HepG2 (cell line): ENCODE results near the gene HNRNPUL2. TPM values are rescaled to one million over a fixed set of nuclear protein-coding genes. Genes with fewer than 3 reads are reported as not detected.

Experiments
- ATAC-seq: fragments of 200-7000 bp; cut with Tn5 transposase; 3 replicates; pipeline ENCODE4 v1.9.1; 2020; ENCODE audit warnings: mild to moderate bottlenecking, moderate library complexity
- BruUV-seq: library from RNA; stranded (reverse); fragments of 400-500 nt; replicated peaks from 2 replicates; lab custom pipeline; 2021; lab: Mats Ljungman, UMichigan
- CTCF ChIA-PET: fragments of 300-600 bp; formaldehyde crosslinking; extraction: SDS; loops from one replicate; lab custom pipeline; 2021; ENCODE audit warnings: low total read pairs, inconsistent platforms, low intra/inter-chr PET ratio; lab: Yijun Ruan, JAX
- POLR2A ChIA-PET: fragments of 350-600 bp; sonication (Branson Sonifier 250); formaldehyde crosslinking; loops from one replicate; lab custom pipeline; 2020; ENCODE audit warnings: antibody characterized with exemption, inconsistent platforms; lab: Yijun Ruan, JAX
- DNase-seq: peaks from one replicate; pipeline ENCODE4 v3.0.0-alpha.2; 2015; ENCODE audit warnings: low spot score
- FAIRE-seq: peaks from 3 replicates; lab custom pipeline; 2011; peaks lifted over from hg19 to GRCh38; lab: Jason Lieb, UNC
- H2AFZ ChIP-seq: one replicate; pipeline ENCODE4 v1.6.1; 2011; ENCODE audit warnings: low read length, inconsistent platforms
- H3K27ac ChIP-seq: fragments of 300-600 bp; 3 replicates; pipeline ENCODE4 v1.8.0; 2011; ENCODE audit warnings: mixed run types, mild to moderate bottlenecking, mixed read lengths, low read length, inconsistent platforms; ENCODE audit not compliant: insufficient read depth; ENCODE audit errors: extremely low read length
- H3K27me3 ChIP-seq, 2 experiments: fragments of 200-600 bp in 1 of 2; 2 replicates in 1 of 2; 3 replicates in 1 of 2; pipeline versions ENCODE4 v1.6.0 to v1.8.0; 2011; ENCODE audit warnings: low read length in 2 of 2, mild to moderate bottlenecking in 2 of 2, moderate library complexity in 2 of 2, inconsistent platforms in 1 of 2; ENCODE audit not compliant: insufficient read depth in 2 of 2, control insufficient read depth in 1 of 2
- H3K36me3 ChIP-seq, 2 experiments: fragments of 200-600 bp in 1 of 2; replicated peaks in 1 of 2; 2 replicates in 1 of 2; 3 replicates in 1 of 2; pipeline versions ENCODE4 v1.5.1 to v1.8.0; 2011; ENCODE audit warnings: low read length in 2 of 2, inconsistent platforms in 1 of 2; ENCODE audit not compliant: insufficient read depth in 2 of 2, control insufficient read depth in 1 of 2
- H3K4me1 ChIP-seq: 2 replicates; pipeline ENCODE4 v1.5.1; 2012; ENCODE audit warnings: low read length, inconsistent platforms; ENCODE audit not compliant: insufficient read depth
- H3K4me2 ChIP-seq: 2 replicates; pipeline ENCODE4 v1.6.0; 2011; ENCODE audit warnings: low read depth, low read length, inconsistent platforms
- H3K4me3 ChIP-seq, 3 experiments: fragments of 200-600 bp in 1 of 3; sonication (generic), shearing (Covaris generic) in 1 of 3; replicated peaks in 1 of 3; 2 replicates each; pipeline ENCODE4 v1.5.1; 2011 to 2016; ENCODE audit warnings: low read length in 3 of 3, inconsistent platforms in 2 of 3, low read depth in 2 of 3, mild to moderate bottlenecking in 2 of 3, control low read depth in 1 of 3, mixed read lengths in 1 of 3; ENCODE audit not compliant: insufficient read depth in 1 of 3
- H3K79me2 ChIP-seq: one replicate; pipeline ENCODE4 v1.6.1; 2011; ENCODE audit warnings: low read length, inconsistent platforms; ENCODE audit not compliant: insufficient read depth
- H3K9ac ChIP-seq: 2 replicates; pipeline ENCODE4 v1.6.0; 2011; ENCODE audit warnings: mild to moderate bottlenecking, low read depth, low read length, inconsistent platforms; ENCODE audit not compliant: insufficient read depth
- H3K9me3 ChIP-seq: 2 replicates; pipeline ENCODE4 v1.5.1; 2012; ENCODE audit warnings: mild to moderate bottlenecking, low read length
- H4K20me1 ChIP-seq: 2 replicates; pipeline ENCODE4 v1.6.0; 2011; ENCODE audit warnings: inconsistent platforms, mild to moderate bottlenecking, low read length, moderate library complexity; ENCODE audit not compliant: insufficient read depth
- ARID5B ChIP-seq: IDR thresholded peaks from 2 replicates; pipeline ENCODE4 v1.4.0; 2020; ENCODE audit warnings: mild to moderate bottlenecking, missing genetic modification reagents
- ETV5 ChIP-seq: IDR thresholded peaks from 2 replicates; pipeline ENCODE4 v1.6.1; 2018; ENCODE audit warnings: missing biosample characterization, missing genetic modification reagents, inconsistent platforms, borderline replicate concordance
- HNF4G ChIP-seq, 2 experiments: sonication (generic) in 1 of 2; formaldehyde crosslinking in 1 of 2; IDR thresholded peaks; 2 replicates each; pipeline versions ENCODE4 v1.4.0 to v1.6.1; 2011 to 2020; ENCODE audit warnings: borderline replicate concordance in 2 of 2, low read depth in 2 of 2, mild to moderate bottlenecking in 2 of 2, low read length in 1 of 2, missing genetic modification reagents in 1 of 2, moderate library complexity in 1 of 2
- HOXA5 ChIP-seq: sonication (generic); formaldehyde crosslinking; IDR thresholded peaks from 2 replicates; pipeline ENCODE4 v1.4.0; 2020; ENCODE audit warnings: missing genetic modification reagents
- JUND ChIP-seq: sonication (generic); formaldehyde crosslinking; IDR thresholded peaks from 2 replicates; pipeline ENCODE4 v1.8.0; 2022; ENCODE audit warnings: mild to moderate bottlenecking, missing genetic modification reagents
- PHF20 ChIP-seq: sonication (generic); formaldehyde crosslinking; IDR thresholded peaks from 2 replicates; pipeline ENCODE4 v1.5.0; 2020; ENCODE audit warnings: mild to moderate bottlenecking, missing genetic modification reagents
- POLR2AphosphoS5 ChIP-seq: IDR thresholded peaks from 2 replicates; pipeline ENCODE4 v1.6.1; 2012; ENCODE audit warnings: low read depth, low read length
- SMAD9 ChIP-seq: sonication (generic); formaldehyde crosslinking; IDR thresholded peaks from 2 replicates; pipeline ENCODE4 v1.5.1; 2020; ENCODE audit warnings: mild to moderate bottlenecking, missing genetic modification reagents
- U2AF2 ChIP-seq: fragments of 200-400 bp; formaldehyde crosslinking; IDR thresholded peaks from 2 replicates; pipeline ENCODE4 v1.6.1; 2017; ENCODE audit warnings: low read depth, mild to moderate bottlenecking, low read length
- WGBS: methylation state at CpG from one replicate; pipeline ENCODE4 v1.1.6; 2017; ENCODE audit warnings: low lambda C conversion rate; 5-methylcytosine and 5-hydroxymethylcytosine counted together
- in situ Hi-C: cut with HindIII; loops from 2 replicates; pipeline ENCODE4 v1.10.0; 2017; ENCODE audit warnings: low pct_unique_long_range_greater_than_20kb; ENCODE audit not compliant: extremely low pct_ligation_motif_present
- intact Hi-C: fragments of 100-400 bp; cut with micrococcal nuclease; formaldehyde crosslinking; loops from one replicate; pipeline ENCODE4 v1.10.0; 2022; ENCODE audit not compliant: unreplicated experiment
- polyA plus RNA-seq, 8 experiments: library from polyadenylated mRNA; depleted of rRNA in 3 of 8; stranded (reverse) in 7 of 8; unstranded in 1 of 8; fragments of >200 nt; fragmentation: Illumina TruSeq in 4 of 8; extraction: Trizol in 4 of 8; gene quantifications; 2 replicates each; pipeline versions ENCODE4 v1.2.1 to v1.2.3, GENCODE V29; 2011 to 2016; ENCODE audit warnings: low read depth in 4 of 8, missing spikeins in 1 of 8, mixed read lengths in 1 of 8; ENCODE audit not compliant: insufficient read depth in 1 of 8
- total RNA-seq, 5 experiments: library from RNA; depleted of rRNA; stranded (reverse); fragments of >200 nt; fragmentation: Illumina TruSeq; extraction: Trizol; gene quantifications; 2 replicates each; pipeline ENCODE4 v1.2.3, GENCODE V29; 2016; ENCODE audit warnings: low read depth in 1 of 5

Gene HNRNPUL2
- total and polyA plus RNA-seq, 2 of the 13 experiments (the other 11 are each of a cell fraction or from before 2014, with no cell fraction given): 8.4 to 9.6 TPM

GRCh38 chr11:62755086-62755615 lies 27.9 kb upstream of the HNRNPUL2 start:
- WGBS: 23% methylated on average over 10 of the region's 10 CpGs
- no TSS peak for BruUV-seq
- TF ChIP-seq POLR2AphosphoS5 (no peak), HNF4G (IDR thresholded peaks at IDR 0.05; ENCODE audit: borderline replicate concordance, low read depth, low read length) (no peak), HNF4G (CRISPR knock-in tag; IDR thresholded peaks at IDR 0.05; ENCODE audit: borderline replicate concordance, low read depth) (0 out of 2 replicates have a peak, but pooled peaks have one; percentile 5), HOXA5 (no peak), PHF20 (CRISPR knock-in tag) (no peak)
- H4K20me1 ChIP-seq: no peaks in the 10 kb centered on the region
- peak overlapping the region; percentile 67 for H2AFZ ChIP-seq
- ChIA-PET CTCF (no interaction called here), POLR2A (interaction anchor here (1.7 to 4.4 kb wide), 6 partner anchors 15 to 164 kb away, joined by 16 to 129 read pairs (median 44); partner anchors contain the start of genes HNRNPUL2, SLC3A2, STX5 and TAF6L)
- peak; percentile 37 for DNase-seq
- H3K4me3 ChIP-seq: peak overlapping the region in 1 of 3 experiments; percentile 86; a peak in 2 of 6 replicates
- H3K4me1 ChIP-seq: peaks cover 36% of the 10 kb centered on the region
- no peaks in the 10 kb centered on the region for H3K79me2 ChIP-seq
- 0 out of 2 replicates have a peak overlapping the region, but pooled peaks have one; percentile 2 for H3K9ac ChIP-seq
- H3K36me3 ChIP-seq: peaks cover 6 to 8% of the 10 kb centered on the region in 2 experiments; a peak in 3 of 5 replicates
- no peak overlapping the region for H3K27ac ChIP-seq
- H3K9me3 ChIP-seq: no peaks in the 10 kb centered on the region
- intact Hi-C loops (no loop called here), in situ Hi-C loops (no loop called here)
- peak overlapping the region; percentile 76 for H3K4me2 ChIP-seq
- FAIRE-seq: no peak
- peak; percentile 10; the same call in 1 of the 3 replicates for ATAC-seq
- no peaks in the 10 kb centered on the region for H3K27me3 ChIP-seq

- H3K9ac ChIP-seq: peak within 1 kb of the TSS; percentile 79
- peak within 1 kb of the TSS; percentile 82 for H3K4me2 ChIP-seq
- no peaks in the 10 kb centered on the region for H3K9me3 ChIP-seq
- intact Hi-C loops (no loop called here), in situ Hi-C loops (no loop called here)
- peak within 1 kb of the TSS; percentile 67 for H2AFZ ChIP-seq
- peak within 1 kb of the TSS; percentile 75 for H3K27ac ChIP-seq
- ATAC-seq (peak; percentile 96), DNase-seq (peak; percentile 99), FAIRE-seq (peak; percentile 100)
- no peaks in the 10 kb centered on the region for H3K79me2 ChIP-seq
- BruUV-seq: no TSS peak
- H3K4me1 ChIP-seq: peaks cover 35% of the 10 kb centered on the region
- under 1% methylated on average over 40 of the region's 47 CpGs for WGBS
- no peaks in the 10 kb centered on the region for H4K20me1 ChIP-seq
- peaks cover 6 to 8% of the 10 kb centered on the region in 2 experiments; a peak in 3 of 5 replicates for H3K36me3 ChIP-seq
- ChIA-PET POLR2A (interaction anchor here (0.5 to 4.4 kb wide), 44 partner anchors 9 to 248 kb away, joined by 3 to 129 read pairs (median 6); partner anchors contain the start of genes AHNAK, B3GAT3, C11orf98 and CSKMT), CTCF (no interaction called here)
- no peaks in the 10 kb centered on the region for H3K27me3 ChIP-seq
- peak within 1 kb of the TSS; percentile 55 to 86 (median 81) for H3K4me3 ChIP-seq
- TF ChIP-seq SMAD9 (CRISPR knock-in tag) (peak; percentile 70; the same call in 1 of the 2 replicates), ARID5B (no peak), JUND (CRISPR knock-in tag) (no peak; the same call in 1 of the 2 replicates), ETV5 (CRISPR knock-in tag) (peak; percentile 11; the same call in 1 of the 2 replicates), U2AF2 (no peak)
Observed at GRCh38 chr11:62753736-62754603, 26.7 kb upstream of the HNRNPUL2 start, which contains the start of gene ZBTB3. Gene ZBTB3, minus strand, starts transcription at chr11:62754160. Its CDS starts 496 bp downstream, at chr11:62753664.
